ENCODE data around the gene STX7. TPM values are rescaled to one million over a fixed set of nuclear protein-coding genes. Genes with fewer than 3 reads are reported as not detected.

Gene STX7
- total RNA-seq, 1 donor from 2014 or later, result 98.4 TPM

- ATAC-seq (no peak), DNase-seq (ENCODE audit: low spot score) (no peak)
- intact Hi-C loops (cut with DNase I), result no loop called here
Observed at GRCh38 chr6:132445201-132445951, 67.5 kb downstream of the STX7 start.

DNA sequence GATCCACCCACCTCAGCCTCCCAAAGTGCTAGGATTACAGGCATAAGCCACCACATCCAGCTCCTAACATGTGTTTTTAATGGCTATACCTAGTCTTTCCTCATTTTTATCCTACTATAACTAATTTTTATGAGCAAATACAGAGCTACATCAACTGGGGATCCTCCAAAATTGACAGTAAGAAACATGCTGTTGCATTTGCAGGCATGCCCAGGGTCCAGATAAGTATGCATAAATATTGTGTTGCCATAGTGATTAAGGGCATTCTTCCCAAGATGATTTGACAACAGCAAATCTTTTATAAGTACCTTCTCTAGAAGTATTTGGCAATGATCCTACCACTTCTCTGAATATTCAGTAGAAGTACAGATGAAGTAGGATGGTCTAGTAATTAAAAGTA is 69.7 kb downstream of the STX7 start:
- DNase-seq (ENCODE audit: low spot score), result no peak
- intact Hi-C loops (cut with DNase I), result no loop called here
- no peak for ATAC-seq

- no peak for DNase-seq (ENCODE audit: low spot score)
- intact Hi-C loops (cut with DNase I), result no loop called here
- no peak for ATAC-seq
Observed at GRCh38 chr6:132430110-132430509, 82.8 kb downstream of the STX7 start.

DNA sequence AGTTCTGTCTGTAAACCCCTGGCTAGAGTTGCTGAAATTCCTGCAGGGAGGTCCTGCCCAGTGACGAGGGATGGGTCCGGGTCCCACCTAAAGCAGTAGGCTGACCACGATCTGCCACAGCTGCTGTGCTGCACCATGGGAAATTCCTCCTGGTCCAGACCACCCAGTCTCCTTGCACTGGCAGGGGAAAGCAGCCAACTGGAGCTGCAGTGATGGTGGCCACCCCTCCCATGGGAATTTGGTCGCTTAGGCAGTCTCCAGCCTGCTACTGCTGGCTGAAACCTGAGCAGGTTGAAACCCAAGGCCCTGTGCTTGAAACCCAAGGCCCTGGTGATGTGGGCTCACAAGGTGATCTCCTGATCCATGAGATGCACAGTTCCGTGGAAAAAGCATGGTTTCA is 87.7 kb downstream of the STX7 start:
- DNase-seq (ENCODE audit: low spot score), result no peak
- intact Hi-C loops (cut with DNase I), result no loop called here
- ATAC-seq, result no peak

GRCh38 chr6:132423839-132424238 is 89.1 kb downstream of the STX7 start:
- intact Hi-C loops (cut with DNase I), result no loop called here
- DNase-seq (ENCODE audit: low spot score) (no peak), ATAC-seq (no peak)

- intact Hi-C loops (cut with DNase I), result no loop called here
- no peak for ATAC-seq
- no peak for DNase-seq (ENCODE audit: low spot score)
Observed at GRCh38 chr6:132418235-132418965, 94.5 kb downstream of the STX7 start.

DNA sequence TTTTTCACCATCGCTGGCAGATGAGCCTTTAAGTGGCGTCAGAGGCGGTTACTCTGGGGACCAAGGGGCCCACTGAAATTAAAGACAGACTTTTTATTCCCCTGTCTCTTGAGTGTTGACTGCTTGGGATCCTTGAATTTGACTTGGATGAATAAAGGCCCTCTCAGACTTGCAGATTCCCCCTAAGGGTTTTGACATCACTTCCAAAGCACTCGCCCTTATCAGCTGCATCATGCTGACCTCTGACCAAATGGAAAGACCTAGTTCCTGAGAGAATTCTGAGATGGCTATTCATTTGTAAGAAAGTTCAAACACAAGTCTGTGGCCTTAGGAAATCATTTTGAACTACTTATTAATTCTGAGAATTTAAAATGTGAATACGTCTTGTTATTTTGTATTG is 98.2 kb downstream of the STX7 start:
- DNase-seq (ENCODE audit: low spot score) (no peak), ATAC-seq (peak; percentile 56)
- intact Hi-C loops (cut with DNase I), result no loop called here

GRCh38 chr6:132414322-132414721 is 98.6 kb downstream of the STX7 start:
- intact Hi-C loops (cut with DNase I), result no loop called here
- ATAC-seq, result no peak
- no peak for DNase-seq (ENCODE audit: low spot score)

DNA sequence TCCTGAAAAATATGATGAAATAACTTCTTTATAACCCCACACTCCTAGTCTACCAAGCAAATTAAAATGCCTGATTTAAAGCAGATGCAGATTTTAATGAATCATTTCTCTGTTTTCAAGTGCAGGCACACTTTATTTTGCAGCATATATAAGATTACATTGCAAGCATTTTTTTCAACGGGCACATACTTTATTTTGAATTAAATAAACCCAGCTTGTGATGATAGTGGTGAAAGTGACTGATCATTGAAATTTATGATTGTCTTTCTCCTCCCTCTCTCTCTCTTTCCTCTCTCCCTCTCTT is 99.5 kb downstream of the STX7 start:
- DNase-seq (ENCODE audit: low spot score) (no peak), ATAC-seq (no peak)
- intact Hi-C loops (cut with DNase I), result no loop called here

GRCh38 chr6:132412656-132413498 is 100.0 kb downstream of the STX7 start:
- DNase-seq (ENCODE audit: low spot score) (no peak), ATAC-seq (no peak)
- intact Hi-C loops (cut with DNase I), result no loop called here

DNA sequence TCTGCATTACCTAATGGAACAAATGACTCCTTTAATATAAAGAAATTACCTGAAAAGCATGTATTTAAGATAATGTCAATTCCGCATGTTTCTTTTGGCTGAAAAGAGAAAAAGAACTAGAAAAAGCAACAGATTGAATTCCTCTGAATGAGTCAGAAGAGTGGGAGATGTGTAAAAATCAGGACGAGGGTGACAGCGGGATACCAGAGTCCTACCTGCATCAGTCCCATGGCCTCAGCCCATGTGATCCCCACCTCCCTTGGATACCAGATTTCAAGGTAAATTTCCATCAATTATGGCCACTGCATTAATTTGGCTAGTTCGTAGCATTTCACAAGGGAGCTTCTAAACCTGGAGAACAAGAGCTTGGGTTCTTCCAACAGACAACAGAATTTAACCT is 101.6 kb downstream of the STX7 start:
- ATAC-seq, result no peak
- DNase-seq (ENCODE audit: low spot score), result no peak
- intact Hi-C loops (cut with DNase I), result no loop called here

GRCh38 chr6:132410830-132411229 is 102.1 kb downstream of the STX7 start:
- ATAC-seq (no peak), DNase-seq (ENCODE audit: low spot score) (no peak)
- intact Hi-C loops (cut with DNase I), result no loop called here

DNA sequence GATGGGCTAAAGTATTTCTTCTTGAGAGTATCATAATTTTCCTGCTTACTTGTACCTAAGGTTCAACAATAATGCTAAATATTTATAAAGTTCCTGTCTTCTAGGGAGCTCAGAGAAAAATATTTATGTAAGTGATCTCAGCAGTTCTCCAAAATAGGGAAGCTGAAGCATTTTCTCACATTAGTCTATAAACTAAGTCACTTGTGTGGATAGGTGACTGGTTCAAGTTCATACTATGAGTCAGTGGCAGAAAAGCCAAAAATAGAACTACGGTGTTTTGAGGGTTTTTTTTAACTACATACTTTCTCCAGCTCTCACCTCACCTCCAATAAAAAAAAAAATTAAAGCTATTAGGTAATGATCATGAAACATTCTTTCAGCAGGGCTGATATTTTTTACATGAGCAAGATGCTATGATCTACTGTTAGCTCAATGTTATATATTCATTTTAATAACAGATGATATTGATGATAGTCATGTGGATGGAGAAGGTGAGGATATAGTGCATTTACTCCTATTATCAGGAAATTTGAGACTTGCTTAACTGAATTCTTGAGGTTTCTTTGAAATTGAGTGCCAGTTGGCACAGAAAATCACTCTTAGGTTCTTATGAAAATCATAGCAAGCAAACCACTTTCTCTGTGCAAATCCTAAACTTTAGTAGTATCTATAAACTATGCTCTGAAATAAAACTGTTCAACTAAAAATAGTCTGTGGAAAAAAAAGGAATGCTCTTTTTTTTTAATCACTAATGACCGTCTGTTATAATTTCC is 107.6 kb downstream of the STX7 start:
- intact Hi-C loops (cut with DNase I), result no loop called here
- ATAC-seq (no peak), DNase-seq (ENCODE audit: low spot score) (no peak)

- intact Hi-C loops (cut with DNase I), result no loop called here
- ATAC-seq, result no peak
- no peak for DNase-seq (ENCODE audit: low spot score)
Observed at GRCh38 chr6:132404736-132405135, 108.2 kb downstream of the STX7 start.

DNA sequence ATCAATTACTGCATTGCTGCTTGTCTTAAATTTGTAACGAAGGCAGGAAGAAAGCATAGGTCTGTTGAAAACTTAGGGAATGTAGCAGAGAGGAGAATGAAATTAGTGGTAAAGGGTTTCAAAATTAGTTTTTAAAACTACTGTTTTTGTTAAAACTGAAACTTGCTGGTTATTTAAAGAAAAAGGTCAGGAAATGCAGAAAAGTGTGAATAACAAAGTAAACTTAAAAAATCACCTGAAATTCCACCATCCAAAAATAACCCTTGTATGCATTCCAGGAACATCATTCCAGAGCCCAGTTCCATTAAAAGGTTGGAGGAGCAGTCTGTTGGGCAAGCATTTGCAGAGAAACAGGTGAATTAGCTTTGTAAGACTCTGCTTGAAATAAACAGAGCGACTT is 108.6 kb downstream of the STX7 start:
- intact Hi-C loops (cut with DNase I), result no loop called here
- ATAC-seq (no peak), DNase-seq (ENCODE audit: low spot score) (no peak)

GRCh38 chr6:132401618-132402285 is 111.2 kb downstream of the STX7 start:
- DNase-seq (ENCODE audit: low spot score), result no peak
- intact Hi-C loops (cut with DNase I), result no loop called here
- ATAC-seq, result no peak

DNA sequence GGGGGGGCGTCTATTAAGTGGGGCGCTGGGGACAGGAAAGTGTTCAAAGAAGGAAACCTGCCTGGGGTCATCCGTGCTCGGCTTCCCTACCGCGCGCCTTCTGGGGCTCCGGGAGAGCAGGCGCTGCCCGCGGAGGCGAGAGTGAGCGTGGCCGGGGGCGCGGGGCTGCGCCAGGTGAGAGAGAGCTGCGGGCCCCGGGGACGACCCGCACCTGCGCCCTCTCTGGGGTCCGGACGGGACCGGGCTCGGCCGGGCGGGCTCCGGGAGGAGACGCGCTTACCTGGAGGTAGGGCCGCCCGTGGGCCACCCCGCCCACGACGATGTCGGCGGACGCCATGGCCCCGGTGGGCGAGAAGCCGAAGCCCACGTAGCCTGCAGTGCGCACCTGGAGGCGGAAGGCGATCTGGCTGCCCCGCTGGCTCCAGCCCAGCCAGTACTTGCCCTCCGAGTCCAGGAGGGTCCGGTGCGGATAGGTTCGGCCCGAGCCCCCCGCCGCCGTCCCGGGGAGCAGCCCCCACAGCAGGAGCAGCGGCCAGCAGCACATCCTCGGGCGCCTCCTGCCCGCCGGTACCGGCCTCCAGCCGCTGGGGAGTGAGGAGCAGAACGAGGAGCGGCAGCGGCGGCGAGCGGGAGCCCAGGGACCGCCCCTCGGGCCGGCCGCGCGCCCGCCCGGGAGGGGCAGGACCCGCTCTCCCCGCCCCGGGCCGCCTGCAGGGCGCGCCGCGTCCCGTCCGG is 111.9 kb downstream of the STX7 start, which contains the start of gene MOXD1:
Gene MOXD1 (minus strand): TSS at position 593 of the 735 bp plus-strand sequence. CDS start 49 bp downstream, at position 544.
- ATAC-seq (peak; percentile 88), DNase-seq (ENCODE audit: low spot score) (peak; percentile 71)
- intact Hi-C loops (cut with DNase I), result no loop called here

GRCh38 chr6:132400555-132400882 is 112.4 kb downstream of the STX7 start:
- intact Hi-C loops (cut with DNase I), result no loop called here
- ATAC-seq (peak; percentile 9), DNase-seq (ENCODE audit: low spot score) (no peak)
